PFSK-1 (cell line): ENCODE data around the gene ITPR3.

Source experiments
- FOXP2 ChIP-seq: optimal IDR thresholded peaks from 2 replicates; pipeline ENCODE3; 2011; ENCODE audit warnings: borderline replicate concordance, control low read depth, inconsistent platforms; ENCODE audit not compliant: insufficient read depth; ENCODE audit errors: extremely low read length, extremely low read depth
- POLR2AphosphoS5 ChIP-seq: IDR thresholded peaks from 2 replicates; pipeline ENCODE4 v1.6.1; 2012; ENCODE audit warnings: low read depth, mild to moderate bottlenecking, control low read depth, low read length, moderate library complexity
- REST ChIP-seq, 2 experiments: IDR thresholded peaks; 2 replicates each; pipeline versions ENCODE4 v1.6.1 to v1.8.0; 2011 to 2012; ENCODE audit warnings: low read depth in 2 of 2, low read length in 2 of 2, control low read depth in 1 of 2, inconsistent platforms in 1 of 2, mild to moderate bottlenecking in 1 of 2, moderate library complexity in 1 of 2; ENCODE audit not compliant: insufficient read depth in 1 of 2
- SIN3A ChIP-seq: IDR thresholded peaks from 2 replicates; pipeline ENCODE4 v1.6.1; 2012; ENCODE audit warnings: mild to moderate bottlenecking, low read length, moderate library complexity, borderline replicate concordance; ENCODE audit not compliant: insufficient read depth
- TAF1 ChIP-seq: IDR thresholded peaks from 2 replicates; pipeline ENCODE4 v1.6.1; 2012; ENCODE audit warnings: low read length, control low read depth, borderline replicate concordance; ENCODE audit not compliant: insufficient read depth

Gene ITPR3

GRCh38 chr6:33722103-33722623 lies 101.0 kb downstream of the ITPR3 start:
- no peak for TF ChIP-seq REST (IDR thresholded peaks at IDR 0.05; ENCODE audit: insufficient read depth in 1 of 2, low read depth in 2 of 2, low read length in 2 of 2)
- TF ChIP-seq POLR2AphosphoS5, result no peak
- TF ChIP-seq FOXP2, result no peak
- TF ChIP-seq TAF1, result no peak
- TF ChIP-seq SIN3A, result no peak

- TF ChIP-seq REST (IDR thresholded peaks at IDR 0.05; ENCODE audit: insufficient read depth in 1 of 2, low read depth in 2 of 2, low read length in 2 of 2) (no peak), SIN3A (no peak), FOXP2 (no peak), POLR2AphosphoS5 (no peak), TAF1 (no peak)
Measured at GRCh38 chr6:33723371-33724085, 102.4 kb downstream of the ITPR3 start.

- TF ChIP-seq POLR2AphosphoS5 (no peak), TAF1 (no peak), FOXP2 (no peak)
Measured at GRCh38 chr6:33724102-33725023, 103.2 kb downstream of the ITPR3 start.

- TF ChIP-seq TAF1, result no peak
- no peak for TF ChIP-seq FOXP2
- no peak for TF ChIP-seq REST (IDR thresholded peaks at IDR 0.05; ENCODE audit: insufficient read depth in 1 of 2, low read depth in 2 of 2, low read length in 2 of 2)
- TF ChIP-seq SIN3A, result no peak
- no peak for TF ChIP-seq POLR2AphosphoS5
Measured at GRCh38 chr6:33725222-33725621, 104.1 kb downstream of the ITPR3 start.

- no peak for TF ChIP-seq POLR2AphosphoS5
Measured at GRCh38 chr6:33725891-33726673, 105.0 kb downstream of the ITPR3 start.
